OCI-LY3 (cell line): ENCODE measurements around the gene CLPTM1.

Experiments
- EZH2phosphoT487 ChIP-seq: fragments of 200-600 bp; shearing (Covaris generic); IDR thresholded peaks from 2 replicates; pipeline ENCODE4 v1.6.1; 2018; ENCODE audit warnings: antibody characterized with exemption, mixed run types, low read depth
- TF ChIP-seq, protein P1 (sequence below): fragments of 200-600, 300-600 bp; sonication (generic); IDR thresholded peaks from 2 replicates; pipeline ENCODE4 v1.5.1; 2014; ENCODE audit warnings: antibody characterized with exemption, low read length, low read depth

- TF ChIP-seq, protein P1, sequence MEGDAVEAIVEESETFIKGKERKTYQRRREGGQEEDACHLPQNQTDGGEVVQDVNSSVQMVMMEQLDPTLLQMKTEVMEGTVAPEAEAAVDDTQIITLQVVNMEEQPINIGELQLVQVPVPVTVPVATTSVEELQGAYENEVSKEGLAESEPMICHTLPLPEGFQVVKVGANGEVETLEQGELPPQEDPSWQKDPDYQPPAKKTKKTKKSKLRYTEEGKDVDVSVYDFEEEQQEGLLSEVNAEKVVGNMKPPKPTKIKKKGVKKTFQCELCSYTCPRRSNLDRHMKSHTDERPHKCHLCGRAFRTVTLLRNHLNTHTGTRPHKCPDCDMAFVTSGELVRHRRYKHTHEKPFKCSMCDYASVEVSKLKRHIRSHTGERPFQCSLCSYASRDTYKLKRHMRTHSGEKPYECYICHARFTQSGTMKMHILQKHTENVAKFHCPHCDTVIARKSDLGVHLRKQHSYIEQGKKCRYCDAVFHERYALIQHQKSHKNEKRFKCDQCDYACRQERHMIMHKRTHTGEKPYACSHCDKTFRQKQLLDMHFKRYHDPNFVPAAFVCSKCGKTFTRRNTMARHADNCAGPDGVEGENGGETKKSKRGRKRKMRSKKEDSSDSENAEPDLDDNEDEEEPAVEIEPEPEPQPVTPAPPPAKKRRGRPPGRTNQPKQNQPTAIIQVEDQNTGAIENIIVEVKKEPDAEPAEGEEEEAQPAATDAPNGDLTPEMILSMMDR = no peak
- no peak for TF ChIP-seq EZH2phosphoT487
These were observed 23.6 kb upstream of the CLPTM1 start for GRCh38 chr19:44931541-44931940.
